ENCODE data around the gene DYNLT4.
"Not testable (repeated sequence)": the region's sequence is repeated elsewhere in the genome, so short reads cannot be mapped to it uniquely, and the experiment has no call there.

Gene DYNLT4

GRCh38 chr1:44806704-44807363 lies at the start of gene DYNLT4:
DYNLT4 (minus strand) TSS chr1:44807351; CDS start chr1:44806668, 683 bp downstream.
- no peak for DNase-seq

GRCh38 chr1:44855742-44856141 lies 48.6 kb upstream of the DYNLT4 start:
- DNase-seq: no peak

GRCh38 chr1:44854970-44855369 lies 47.8 kb upstream of the DYNLT4 start:
- DNase-seq: no peak

GRCh38 chr1:44853201-44853600 lies 46.0 kb upstream of the DYNLT4 start:
- DNase-seq: no peak

GRCh38 chr1:44851308-44851707 lies 44.2 kb upstream of the DYNLT4 start:
- DNase-seq: no peak

- no peak for DNase-seq
Observed at GRCh38 chr1:44849575-44850132, 42.5 kb upstream of the DYNLT4 start.

GRCh38 chr1:44848456-44849181 lies 41.5 kb upstream of the DYNLT4 start:
- no peak for DNase-seq

GRCh38 chr1:44847845-44848244 lies 40.7 kb upstream of the DYNLT4 start:
- no peak for DNase-seq

GRCh38 chr1:44846985-44847384 lies 39.8 kb upstream of the DYNLT4 start:
- no peak for DNase-seq

- DNase-seq: peak; percentile 89
Observed at GRCh38 chr1:44842862-44843655, 35.9 kb upstream of the DYNLT4 start, which contains the start of gene PTCH2. PTCH2 (minus strand) TSS chr1:44843253; CDS start chr1:44842932, 321 bp downstream.

- DNase-seq: no peak
Observed at GRCh38 chr1:44842486-44842861, 35.3 kb upstream of the DYNLT4 start.

- DNase-seq: peak; percentile 81
Observed at GRCh38 chr1:44839576-44839975, 32.4 kb upstream of the DYNLT4 start.

- DNase-seq: not testable (repeated sequence)
Observed at GRCh38 chr1:44838294-44838693, 31.1 kb upstream of the DYNLT4 start.

GRCh38 chr1:44835738-44836675 lies 28.9 kb upstream of the DYNLT4 start:
- DNase-seq: peak; percentile 89

GRCh38 chr1:44834328-44834727 lies 27.2 kb upstream of the DYNLT4 start:
- DNase-seq: no peak

- no peak for DNase-seq
Observed at GRCh38 chr1:44832056-44832705, 25.0 kb upstream of the DYNLT4 start.

GRCh38 chr1:44831516-44831915 lies 24.4 kb upstream of the DYNLT4 start:
- no peak for DNase-seq

GRCh38 chr1:44830900-44831304 lies 23.8 kb upstream of the DYNLT4 start:
- DNase-seq: no peak

GRCh38 chr1:44829506-44830384 lies 22.6 kb upstream of the DYNLT4 start:
- no peak for DNase-seq

- DNase-seq: no peak
Observed at GRCh38 chr1:44828841-44829440, 21.8 kb upstream of the DYNLT4 start.
